ENCODE data around the gene MRPL41.
"Not testable (repeated sequence)": the region's sequence is repeated elsewhere in the genome, so short reads cannot be mapped to it uniquely, and the experiment has no call there.

MRPL41 gene

GRCh38 chr9:137583957-137584356 is 32.3 kb downstream of the MRPL41 start:
- no peak for DNase-seq (ENCODE audit: low read depth)

DNA sequence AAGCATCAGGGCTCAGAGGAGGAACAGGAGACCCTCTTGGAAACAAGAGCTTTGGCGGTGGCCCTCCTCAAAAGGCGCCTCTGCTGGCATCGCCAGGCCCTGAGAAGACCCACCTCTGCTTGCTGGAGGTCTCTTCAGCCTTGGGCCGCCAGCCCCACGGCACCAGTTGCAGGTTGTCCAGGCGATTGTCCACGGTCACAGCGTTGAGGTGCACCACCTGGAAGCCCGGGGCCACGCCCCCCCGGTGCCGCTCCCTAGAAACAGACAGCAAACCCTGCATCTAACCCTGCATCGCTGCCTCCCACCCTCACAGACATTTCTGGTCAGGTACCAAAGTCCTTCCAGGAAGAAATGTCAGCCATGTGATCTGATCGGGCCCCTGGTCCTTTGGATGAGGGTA is 35.2 kb downstream of the MRPL41 start:
- DNase-seq (ENCODE audit: low read depth), result no peak

DNA sequence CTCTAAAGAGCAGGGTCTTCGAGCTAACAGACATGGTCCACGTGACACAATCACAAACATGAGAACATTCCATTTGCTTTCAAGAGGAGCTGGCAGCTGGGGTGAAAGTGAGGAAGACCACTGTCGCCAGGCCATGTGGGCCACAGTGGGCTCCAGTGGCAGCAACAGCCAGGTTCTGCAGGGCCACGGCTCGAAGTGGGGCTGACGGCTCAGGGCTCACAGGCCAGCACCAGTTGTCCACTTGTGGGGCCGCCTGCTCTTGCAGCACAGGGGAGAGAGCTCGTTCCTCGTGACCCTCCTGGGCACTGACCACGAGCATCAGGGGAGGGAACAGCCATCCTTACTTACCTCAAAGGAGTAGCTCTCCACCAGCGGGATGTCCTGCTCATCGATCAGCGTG is 36.6 kb downstream of the MRPL41 start:
- DNase-seq (ENCODE audit: low read depth), result no peak

DNA sequence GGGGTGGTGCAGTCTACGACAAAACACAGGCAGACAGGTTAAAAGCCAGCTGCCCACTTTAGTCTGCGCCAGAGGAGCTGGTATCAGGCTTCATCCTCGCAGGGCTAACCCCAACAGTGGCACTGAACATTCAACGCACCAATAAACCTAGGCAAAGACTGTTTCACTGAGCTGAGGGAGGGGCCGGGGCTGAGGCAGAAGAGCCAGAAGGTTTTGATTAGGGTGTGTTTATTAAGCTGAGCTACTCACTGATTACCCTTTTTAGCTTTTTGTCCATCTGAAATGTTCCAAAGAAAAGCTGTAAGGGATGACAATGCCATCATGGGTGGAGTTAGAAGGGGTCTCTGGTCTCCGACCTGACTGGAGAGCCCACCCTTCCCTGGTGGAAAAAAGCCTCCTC is 37.2 kb downstream of the MRPL41 start:
- DNase-seq (ENCODE audit: low read depth), result no peak

GRCh38 chr9:137589441-137590122 is 37.9 kb downstream of the MRPL41 start:
- peak; percentile 38 for DNase-seq (ENCODE audit: low read depth)

DNA sequence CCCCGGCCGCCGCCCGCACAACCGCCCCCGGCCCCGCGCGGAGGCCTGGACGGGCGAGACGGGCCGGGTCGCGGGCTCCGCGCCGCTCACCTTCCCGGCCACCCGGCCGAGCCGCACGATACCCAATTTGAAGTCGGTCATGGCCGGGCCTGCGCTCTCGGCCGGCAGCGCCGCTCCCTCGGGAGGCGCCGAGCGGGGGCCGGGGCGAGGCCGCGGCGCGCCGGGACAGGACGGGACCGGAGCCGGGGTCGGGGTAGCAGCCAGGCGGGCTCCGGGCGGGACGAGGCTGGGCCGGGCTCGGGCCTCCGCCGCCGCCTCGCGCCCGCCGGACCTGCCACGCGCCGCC is 38.4 kb downstream of the MRPL41 start:
- DNase-seq (ENCODE audit: low read depth), result no peak

- DNase-seq (ENCODE audit: low read depth), result peak; percentile 87
Measured at GRCh38 chr9:137590469-137591383, 39.0 kb downstream of the MRPL41 start, which contains the start of gene ZMYND19. ZMYND19 (minus strand) TSS chr9:137590512; CDS start chr9:137590263, 249 bp downstream.

- no peak for DNase-seq (ENCODE audit: low read depth)
Measured at GRCh38 chr9:137592767-137593166, 41.1 kb downstream of the MRPL41 start.

DNA sequence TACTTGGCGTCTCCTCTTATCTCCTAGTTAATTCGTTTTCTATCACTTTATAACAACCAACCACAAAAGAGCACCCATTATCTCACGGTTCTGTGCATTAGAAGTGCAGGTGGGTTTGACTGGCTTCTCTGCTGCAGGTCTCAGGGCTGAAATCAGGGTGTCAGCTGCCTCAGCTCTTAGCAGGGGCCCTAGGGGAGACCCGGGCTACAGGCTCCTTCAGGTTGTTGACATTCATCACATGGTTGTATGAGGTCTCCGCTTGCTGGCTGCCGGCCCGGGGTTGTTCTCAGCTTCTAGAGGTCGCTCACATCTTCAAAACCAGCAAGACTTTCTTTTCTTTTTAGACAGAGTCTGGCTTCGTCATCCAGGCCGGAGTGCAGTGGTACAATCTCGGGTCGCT is 41.5 kb downstream of the MRPL41 start:
- DNase-seq (ENCODE audit: low read depth), result no peak

DNA sequence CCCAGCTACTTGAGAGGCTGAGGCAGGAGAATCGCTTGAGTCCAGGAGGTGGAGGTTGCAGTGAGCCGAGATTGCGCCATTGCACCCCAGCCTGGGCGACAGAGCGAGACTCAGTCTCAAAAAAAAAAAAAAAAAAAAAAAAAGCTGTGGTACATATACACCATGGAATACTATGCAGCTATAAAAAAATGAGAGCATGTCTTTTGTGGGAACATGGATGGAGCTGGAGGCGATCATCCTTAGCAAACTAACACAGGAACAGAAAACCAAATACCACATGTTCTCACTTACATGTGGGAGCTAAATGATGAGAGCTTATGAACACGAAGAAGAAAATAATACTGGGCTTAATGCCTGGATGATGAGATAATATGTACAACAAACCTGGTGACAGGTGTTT is 44.9 kb downstream of the MRPL41 start:
- DNase-seq (ENCODE audit: low read depth), result not testable (repeated sequence)

DNA sequence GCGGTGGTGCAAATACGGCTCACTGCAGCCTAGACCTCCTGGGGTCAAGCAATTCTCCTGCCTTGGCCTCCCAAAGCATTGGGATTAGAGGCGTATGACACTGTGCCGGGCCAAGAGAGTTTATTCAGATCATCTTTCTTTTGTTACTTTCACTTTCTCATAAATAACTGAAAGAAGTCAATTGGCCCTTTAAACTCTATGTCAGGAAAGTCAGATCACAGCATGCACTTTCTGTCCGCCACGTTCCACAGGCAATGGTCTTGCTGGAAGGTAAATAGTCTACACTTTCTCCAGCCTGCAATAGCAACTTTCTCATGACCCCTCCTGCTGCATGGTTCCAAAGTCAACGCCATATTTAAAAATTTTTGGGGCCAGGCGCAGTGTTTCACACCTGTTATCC is 47.3 kb downstream of the MRPL41 start:
- DNase-seq (ENCODE audit: low read depth), result no peak
